GM12872 (cell line): ENCODE data around the gene MCU.

Experiments used
- CTCF ChIP-seq: IDR thresholded peaks from 3 replicates; pipeline ENCODE4 v1.5.1; 2011; ENCODE audit warnings: low read depth, mild to moderate bottlenecking, low read length, moderate library complexity; ENCODE audit not compliant: insufficient read depth

MCU gene

GRCh38 chr10:72691863-72692743 lies at the start of gene MCU:
Gene MCU (plus strand): TSS chr10:72692143. CDS start chr10:72692152, 9 bp downstream.
- no peak for TF ChIP-seq CTCF

GRCh38 chr10:72642318-72642717 lies 49.6 kb upstream of the MCU start:
- no peak for TF ChIP-seq CTCF

- no peak for TF ChIP-seq CTCF
These were observed 46.6 kb upstream of the MCU start for GRCh38 chr10:72645263-72645858.

GRCh38 chr10:72648301-72648700 lies 43.6 kb upstream of the MCU start:
- no peak for TF ChIP-seq CTCF

GRCh38 chr10:72649291-72649690 lies 42.7 kb upstream of the MCU start:
- no peak for TF ChIP-seq CTCF

- TF ChIP-seq CTCF: no peak
These were observed 38.4 kb upstream of the MCU start for GRCh38 chr10:72653383-72654096.

- no peak for TF ChIP-seq CTCF
These were observed 37.2 kb upstream of the MCU start for GRCh38 chr10:72654720-72655119.
